ENCODE data around the gene HEXB.

Gene HEXB

GRCh38 chr5:74679966-74680365 lies 5.1 kb upstream of the HEXB start:
- Histone ChIP-seq H3K27ac (ENCODE audit: low read depth, low read length) (no peak overlapping the region), H3K4me2 (ENCODE audit: low read length) (no peak overlapping the region), H3F3A (ENCODE audit: control insufficient read depth, insufficient read depth) (no peaks in the 10 kb centered on the region), H3K4me1 (ENCODE audit: control insufficient read depth, low read length) (peaks cover 7% of the 10 kb centered on the region), H3K9me2 (replicated peaks; ENCODE audit: control insufficient read depth, low read length) (no peaks in the 10 kb centered on the region), H3K9me3 (ENCODE audit: control insufficient read depth, insufficient read depth, low read length) (no peaks in the 10 kb centered on the region), H4K20me1 (ENCODE audit: control insufficient read depth, insufficient read depth, low read depth, low read length) (no peaks in the 10 kb centered on the region), H3K4me3 (ENCODE audit: low read length) (no peak overlapping the region), H3K79me2 (ENCODE audit: control insufficient read depth, low read length) (no peaks in the 10 kb centered on the region), H3K36me3 (ENCODE audit: control insufficient read depth, low read length) (no peaks in the 10 kb centered on the region), H3K27me3 (ENCODE audit: control insufficient read depth, low read length) (peaks cover 26% of the 10 kb centered on the region; the same call in 1 of the 2 replicates)
- TF ChIP-seq EZH2phosphoT487 (IDR thresholded peaks at IDR 0.05; ENCODE audit: borderline replicate concordance, low read length) (no peak), CTCF (IDR thresholded peaks at IDR 0.05; ENCODE audit: low read depth, low read length, poor library complexity, severe bottlenecking) (no peak)

- no peaks in the 10 kb centered on the region for H3K9me3 ChIP-seq (ENCODE audit: control insufficient read depth, insufficient read depth, low read length)
- H3K27me3 ChIP-seq (ENCODE audit: control insufficient read depth, low read length): peaks cover 5% of the 10 kb centered on the region; the same call in 1 of the 2 replicates
- no peaks in the 10 kb centered on the region for H3K9me2 ChIP-seq (replicated peaks; ENCODE audit: control insufficient read depth, low read length)
- H3F3A ChIP-seq (ENCODE audit: control insufficient read depth, insufficient read depth): no peaks in the 10 kb centered on the region
- H3K4me2 ChIP-seq (ENCODE audit: low read length): peak overlapping the region; percentile 65
- no peak overlapping the region for H3K27ac ChIP-seq (ENCODE audit: low read depth, low read length)
- peaks cover 17% of the 10 kb centered on the region for H3K4me1 ChIP-seq (ENCODE audit: control insufficient read depth, low read length)
- TF ChIP-seq CTCF (IDR thresholded peaks at IDR 0.05; ENCODE audit: low read depth, low read length, poor library complexity, severe bottlenecking) (no peak), EZH2phosphoT487 (IDR thresholded peaks at IDR 0.05; ENCODE audit: borderline replicate concordance, low read length) (no peak)
- no peaks in the 10 kb centered on the region for H4K20me1 ChIP-seq (ENCODE audit: control insufficient read depth, insufficient read depth, low read depth, low read length)
- peaks cover 12% of the 10 kb centered on the region for H3K36me3 ChIP-seq (ENCODE audit: control insufficient read depth, low read length)
- H3K79me2 ChIP-seq (ENCODE audit: control insufficient read depth, low read length): peaks cover 6% of the 10 kb centered on the region; the same call in 1 of the 2 replicates
- H3K4me3 ChIP-seq (ENCODE audit: low read length): peak overlapping the region; percentile 88
Observed at GRCh38 chr5:74685979-74686631, 1.1 kb downstream of the HEXB start.

DNA sequence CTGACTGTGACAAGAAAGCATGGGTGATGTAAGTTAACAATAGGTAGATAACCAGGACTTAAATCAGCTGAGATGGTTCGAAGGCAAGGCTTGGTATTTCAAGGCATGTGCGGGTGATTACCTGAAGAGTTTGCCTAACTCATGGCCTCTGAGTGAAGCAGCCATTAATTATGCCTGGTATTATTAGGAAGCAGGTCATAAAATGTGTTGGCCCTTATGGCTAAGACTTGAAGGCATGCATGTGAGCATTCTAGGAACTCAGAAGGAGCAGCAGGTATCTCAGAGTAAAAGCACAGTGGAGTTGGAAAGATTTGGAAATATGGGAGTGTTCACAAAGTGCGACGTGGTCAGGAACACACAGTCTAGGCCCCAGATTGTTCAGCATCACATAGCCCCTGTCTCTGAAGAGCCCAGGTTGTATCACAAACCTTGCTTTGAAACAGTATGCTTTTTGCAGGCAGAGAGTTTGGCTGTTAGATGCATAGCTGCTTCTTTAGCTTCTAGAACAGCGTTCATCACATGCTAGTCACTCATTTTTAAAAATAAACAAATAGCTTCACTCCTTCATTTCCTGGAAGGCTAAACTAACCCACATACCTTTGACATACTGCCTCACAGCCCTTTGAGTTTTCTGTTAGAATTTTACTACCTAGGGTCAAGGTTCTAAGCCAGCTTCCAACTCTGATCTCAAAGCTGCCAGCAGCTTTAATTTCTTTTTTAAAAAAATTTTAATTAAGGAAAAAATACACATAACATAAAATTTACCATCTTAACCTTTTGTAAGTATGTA lies 2.1 kb downstream of the HEXB start:
- no peaks in the 10 kb centered on the region for H3F3A ChIP-seq (ENCODE audit: control insufficient read depth, insufficient read depth)
- no peaks in the 10 kb centered on the region for H3K9me3 ChIP-seq (ENCODE audit: control insufficient read depth, insufficient read depth, low read length)
- H4K20me1 ChIP-seq (ENCODE audit: control insufficient read depth, insufficient read depth, low read depth, low read length): no peaks in the 10 kb centered on the region
- H3K36me3 ChIP-seq (ENCODE audit: control insufficient read depth, low read length): peaks cover 17% of the 10 kb centered on the region
- H3K27me3 ChIP-seq (ENCODE audit: control insufficient read depth, low read length): no peaks in the 10 kb centered on the region
- no peak overlapping the region for H3K4me3 ChIP-seq (ENCODE audit: low read length)
- peak overlapping the region; percentile 65 for H3K4me2 ChIP-seq (ENCODE audit: low read length)
- peaks cover 13% of the 10 kb centered on the region for H3K4me1 ChIP-seq (ENCODE audit: control insufficient read depth, low read length)
- peaks cover 6% of the 10 kb centered on the region; the same call in 1 of the 2 replicates for H3K79me2 ChIP-seq (ENCODE audit: control insufficient read depth, low read length)
- TF ChIP-seq EZH2phosphoT487 (IDR thresholded peaks at IDR 0.05; ENCODE audit: borderline replicate concordance, low read length): no peak
- H3K9me2 ChIP-seq (replicated peaks; ENCODE audit: control insufficient read depth, low read length): no peaks in the 10 kb centered on the region
- H3K27ac ChIP-seq (ENCODE audit: low read depth, low read length): no peak overlapping the region

DNA sequence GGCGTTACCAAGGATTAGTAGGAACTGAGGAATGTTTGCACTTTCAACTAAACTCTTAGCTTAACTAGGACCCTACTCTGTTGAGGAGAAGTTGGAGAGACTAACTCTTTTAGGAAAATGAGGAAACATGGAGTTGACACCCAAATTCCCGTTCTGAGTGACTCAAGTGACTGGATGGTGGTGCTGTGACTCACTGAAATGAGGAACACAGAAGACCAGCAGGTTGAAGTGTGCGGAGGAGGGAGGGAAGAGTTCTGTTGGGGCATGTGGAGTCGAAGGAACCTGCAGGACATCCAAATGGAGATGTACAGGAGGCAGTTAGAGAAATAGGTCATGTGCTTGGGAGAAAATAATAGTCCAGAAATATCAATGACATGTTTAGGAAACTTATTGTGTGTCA lies 8.2 kb downstream of the HEXB start:
- H3K79me2 ChIP-seq (ENCODE audit: control insufficient read depth, low read length): no peaks in the 10 kb centered on the region
- no peaks in the 10 kb centered on the region for H3K9me2 ChIP-seq (replicated peaks; ENCODE audit: control insufficient read depth, low read length)
- peaks cover 29% of the 10 kb centered on the region for H3K36me3 ChIP-seq (ENCODE audit: control insufficient read depth, low read length)
- no peaks in the 10 kb centered on the region for H3K4me1 ChIP-seq (ENCODE audit: control insufficient read depth, low read length)
- no peak for TF ChIP-seq CTCF (IDR thresholded peaks at IDR 0.05; ENCODE audit: low read depth, low read length, poor library complexity, severe bottlenecking)
- TF ChIP-seq EZH2phosphoT487 (IDR thresholded peaks at IDR 0.05; ENCODE audit: borderline replicate concordance, low read length): no peak
- no peaks in the 10 kb centered on the region for H3K9me3 ChIP-seq (ENCODE audit: control insufficient read depth, insufficient read depth, low read length)
- H3K4me2 ChIP-seq (ENCODE audit: low read length): no peak overlapping the region
- H3K4me3 ChIP-seq (ENCODE audit: low read length): no peak overlapping the region
- no peak overlapping the region for H3K27ac ChIP-seq (ENCODE audit: low read depth, low read length)
- no peaks in the 10 kb centered on the region for H4K20me1 ChIP-seq (ENCODE audit: control insufficient read depth, insufficient read depth, low read depth, low read length)
- H3K27me3 ChIP-seq (ENCODE audit: control insufficient read depth, low read length): no peaks in the 10 kb centered on the region
- no peaks in the 10 kb centered on the region for H3F3A ChIP-seq (ENCODE audit: control insufficient read depth, insufficient read depth)

Measured in DOHH2 (cell line).